ENCODE measurements around the gene RMND1.
A peak's percentile ranks its signal among the peaks of the same experiment; 100 is the strongest.

The RMND1 gene

DNA sequence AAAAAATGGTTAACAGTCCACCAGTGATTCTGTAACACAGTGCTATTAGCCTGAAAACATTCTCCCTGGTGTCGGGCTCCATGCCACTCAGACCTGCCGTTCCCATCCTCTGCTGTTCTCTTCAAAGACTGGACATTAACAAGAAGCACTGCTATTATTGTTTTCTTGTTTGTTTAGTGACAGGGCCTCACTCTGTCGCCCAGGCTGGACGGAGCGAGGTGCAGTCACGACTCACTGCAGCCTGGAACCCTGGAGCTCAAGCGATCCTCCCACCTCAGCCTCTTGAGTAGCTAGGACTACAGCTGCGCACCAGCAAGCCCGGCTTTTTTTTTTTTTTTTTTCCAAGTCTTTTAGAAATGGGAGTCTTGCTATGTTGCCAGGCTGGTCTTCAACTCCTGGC is 9.6 kb downstream of the RMND1 start:
- Histone ChIP-seq H3K27ac (ENCODE audit: low read length) (no peak overlapping the region), H2AFZ (ENCODE audit: low read depth, low read length) (no peak overlapping the region), H3K4me3 (ENCODE audit: low read length) (no peak overlapping the region), H3K79me2 (ENCODE audit: low read length) (peaks cover 3% of the 10 kb centered on the region; the same call in 1 of the 2 replicates), H3K4me2 (ENCODE audit: low read length) (no peak overlapping the region), H3K4me1 (ENCODE audit: low read length) (no peaks in the 10 kb centered on the region), H3K36me3 (replicated peaks; ENCODE audit: low read depth, low read length) (no peaks in the 10 kb centered on the region), H3K27me3 (ENCODE audit: low read depth, low read length) (no peaks in the 10 kb centered on the region), H4K20me1 (ENCODE audit: insufficient read depth, low read length) (no peaks in the 10 kb centered on the region), H3K9me3 (ENCODE audit: insufficient read depth, low read length) (no peaks in the 10 kb centered on the region), H3K9ac (ENCODE audit: low read length) (no peak overlapping the region)
- TF ChIP-seq EZH2phosphoT487 (IDR thresholded peaks at IDR 0.05; ENCODE audit: low read depth): no peak
- TF ChIP-seq, protein P1, sequence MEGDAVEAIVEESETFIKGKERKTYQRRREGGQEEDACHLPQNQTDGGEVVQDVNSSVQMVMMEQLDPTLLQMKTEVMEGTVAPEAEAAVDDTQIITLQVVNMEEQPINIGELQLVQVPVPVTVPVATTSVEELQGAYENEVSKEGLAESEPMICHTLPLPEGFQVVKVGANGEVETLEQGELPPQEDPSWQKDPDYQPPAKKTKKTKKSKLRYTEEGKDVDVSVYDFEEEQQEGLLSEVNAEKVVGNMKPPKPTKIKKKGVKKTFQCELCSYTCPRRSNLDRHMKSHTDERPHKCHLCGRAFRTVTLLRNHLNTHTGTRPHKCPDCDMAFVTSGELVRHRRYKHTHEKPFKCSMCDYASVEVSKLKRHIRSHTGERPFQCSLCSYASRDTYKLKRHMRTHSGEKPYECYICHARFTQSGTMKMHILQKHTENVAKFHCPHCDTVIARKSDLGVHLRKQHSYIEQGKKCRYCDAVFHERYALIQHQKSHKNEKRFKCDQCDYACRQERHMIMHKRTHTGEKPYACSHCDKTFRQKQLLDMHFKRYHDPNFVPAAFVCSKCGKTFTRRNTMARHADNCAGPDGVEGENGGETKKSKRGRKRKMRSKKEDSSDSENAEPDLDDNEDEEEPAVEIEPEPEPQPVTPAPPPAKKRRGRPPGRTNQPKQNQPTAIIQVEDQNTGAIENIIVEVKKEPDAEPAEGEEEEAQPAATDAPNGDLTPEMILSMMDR (IDR thresholded peaks at IDR 0.05; ENCODE audit: low read depth, low read length): no peak

GRCh38 chr6:151441390-151442166 is 10.3 kb downstream of the RMND1 start:
- Histone ChIP-seq H3K4me2 (ENCODE audit: low read length) (no peak overlapping the region), H2AFZ (ENCODE audit: low read depth, low read length) (no peak overlapping the region), H3K79me2 (ENCODE audit: low read length) (peaks cover 3% of the 10 kb centered on the region; the same call in 1 of the 2 replicates), H3K27ac (ENCODE audit: low read length) (no peak overlapping the region), H3K27me3 (ENCODE audit: low read depth, low read length) (no peaks in the 10 kb centered on the region), H4K20me1 (ENCODE audit: insufficient read depth, low read length) (no peaks in the 10 kb centered on the region), H3K9me3 (ENCODE audit: insufficient read depth, low read length) (no peaks in the 10 kb centered on the region), H3K4me3 (ENCODE audit: low read length) (no peak overlapping the region), H3K36me3 (replicated peaks; ENCODE audit: low read depth, low read length) (no peaks in the 10 kb centered on the region), H3K4me1 (ENCODE audit: low read length) (no peaks in the 10 kb centered on the region), H3K9ac (ENCODE audit: low read length) (no peak overlapping the region)
- TF ChIP-seq EZH2phosphoT487 (IDR thresholded peaks at IDR 0.05; ENCODE audit: low read depth): no peak
- TF ChIP-seq, protein P1 (IDR thresholded peaks at IDR 0.05; ENCODE audit: low read depth, low read length): no peak

GRCh38 chr6:151440930-151441329 is 11.0 kb downstream of the RMND1 start:
- no peaks in the 10 kb centered on the region for H3K36me3 ChIP-seq (replicated peaks; ENCODE audit: low read depth, low read length)
- H3K27me3 ChIP-seq (ENCODE audit: low read depth, low read length): no peaks in the 10 kb centered on the region
- H3K9me3 ChIP-seq (ENCODE audit: insufficient read depth, low read length): no peaks in the 10 kb centered on the region
- H3K4me3 ChIP-seq (ENCODE audit: low read length): no peak overlapping the region
- H4K20me1 ChIP-seq (ENCODE audit: insufficient read depth, low read length): no peaks in the 10 kb centered on the region
- no peak overlapping the region for H2AFZ ChIP-seq (ENCODE audit: low read depth, low read length)
- TF ChIP-seq, protein P1 (IDR thresholded peaks at IDR 0.05; ENCODE audit: low read depth, low read length): 0 out of 2 replicates have a peak, but pooled peaks have one; percentile 6
- TF ChIP-seq EZH2phosphoT487 (IDR thresholded peaks at IDR 0.05; ENCODE audit: low read depth): no peak
- H3K79me2 ChIP-seq (ENCODE audit: low read length): peaks cover 3% of the 10 kb centered on the region; the same call in 1 of the 2 replicates
- no peak overlapping the region for H3K9ac ChIP-seq (ENCODE audit: low read length)
- no peak overlapping the region for H3K4me2 ChIP-seq (ENCODE audit: low read length)
- no peak overlapping the region for H3K27ac ChIP-seq (ENCODE audit: low read length)
- no peaks in the 10 kb centered on the region for H3K4me1 ChIP-seq (ENCODE audit: low read length)

GRCh38 chr6:151440498-151440897 is 11.4 kb downstream of the RMND1 start:
- H3K27me3 ChIP-seq (ENCODE audit: low read depth, low read length): no peaks in the 10 kb centered on the region
- peaks cover 3% of the 10 kb centered on the region; the same call in 1 of the 2 replicates for H3K79me2 ChIP-seq (ENCODE audit: low read length)
- H3K4me2 ChIP-seq (ENCODE audit: low read length): no peak overlapping the region
- no peaks in the 10 kb centered on the region for H3K36me3 ChIP-seq (replicated peaks; ENCODE audit: low read depth, low read length)
- no peak overlapping the region for H2AFZ ChIP-seq (ENCODE audit: low read depth, low read length)
- H4K20me1 ChIP-seq (ENCODE audit: insufficient read depth, low read length): no peaks in the 10 kb centered on the region
- no peak for TF ChIP-seq EZH2phosphoT487 (IDR thresholded peaks at IDR 0.05; ENCODE audit: low read depth)
- TF ChIP-seq, protein P1 (IDR thresholded peaks at IDR 0.05; ENCODE audit: low read depth, low read length): no peak
- no peak overlapping the region for H3K9ac ChIP-seq (ENCODE audit: low read length)
- no peak overlapping the region for H3K4me3 ChIP-seq (ENCODE audit: low read length)
- H3K27ac ChIP-seq (ENCODE audit: low read length): no peak overlapping the region
- no peaks in the 10 kb centered on the region for H3K4me1 ChIP-seq (ENCODE audit: low read length)
- H3K9me3 ChIP-seq (ENCODE audit: insufficient read depth, low read length): no peaks in the 10 kb centered on the region
